ENCODE results near the gene GALNT10. TPM values are rescaled to one million over a fixed set of nuclear protein-coding genes. Genes with fewer than 3 reads are reported as not detected.
A peak's percentile ranks its signal among the peaks of the same experiment; 100 is the strongest.

Gene GALNT10
- total and polyA plus RNA-seq, 2 of the 4 experiments (the other 2 are of a cell fraction), result 46.2 to 67.0 TPM

- no peak overlapping the region; the same call in 1 of the 2 replicates for H2AK5ac ChIP-seq (ENCODE audit: low read depth, low read length)
- peak overlapping the region; percentile 61; the same call in 1 of the 2 replicates for H3K4me2 ChIP-seq (ENCODE audit: low read depth, low read length)
- H3K4ac ChIP-seq (ENCODE audit: low read depth, low read length), result peak overlapping the region; percentile 71; the same call in 1 of the 2 replicates
- intact Hi-C loops (cut with micrococcal nuclease) (no loop called here), in situ Hi-C loops (cut with MboI; ENCODE audit: low sequenced_read_pairs) (no loop called here), dilution Hi-C loops (cut with HindIII; ENCODE audit: low sequenced_read_pairs, unreplicated experiment) (no loop called here)
- H2AFZ ChIP-seq (replicated peaks; ENCODE audit: low read length, poor library complexity), result no peak overlapping the region
- WGBS, 2 experiments (ENCODE audit: extremely low coverage in 2 of 2, insufficient read length in 1 of 2), result no CpG with 5 or more reads among the region's 5 CpGs
- peaks cover 19 to 77% of the 10 kb centered on the region in 2 experiments for H3K79me1 ChIP-seq (ENCODE audit: low read depth in 1 of 2, low read length in 2 of 2)
- POLR2A ChIA-PET (ENCODE audit: unreplicated experiment), result no interaction called here
- peak overlapping the region; percentile 87; the same call in 2 of the 3 replicates for H2BK15ac ChIP-seq (ENCODE audit: low read depth, low read length)
- DNase-seq (peak; percentile 80), ATAC-seq (ENCODE audit: low read depth) (peak; percentile 30; the same call in 1 of the 2 replicates)
- no peak for TF ChIP-seq MAFK (IDR thresholded peaks at IDR 0.05; ENCODE audit: low read depth, low read length)
- TF ChIP-seq RAD21 (IDR thresholded peaks at IDR 0.05; ENCODE audit: low read length), result no peak
- no peak for TF ChIP-seq USF2 (IDR thresholded peaks at IDR 0.05; ENCODE audit: low read depth, low read length)
- TF ChIP-seq CTCF (conservative IDR thresholded peaks at IDR 0.05; ENCODE audit: low read depth, low read length), result no peak
- no peak for TF ChIP-seq RCOR1 (IDR thresholded peaks at IDR 0.05; ENCODE audit: insufficient replicate concordance, low read length)
- no peak for TF ChIP-seq MAZ (IDR thresholded peaks at IDR 0.05; ENCODE audit: borderline replicate concordance, low read depth, low read length)
- no peak for TF ChIP-seq RFX5 (IDR thresholded peaks at IDR 0.05; ENCODE audit: low read depth, low read length)
- peak; percentile 99 for TF ChIP-seq CEBPB (IDR thresholded peaks at IDR 0.05; ENCODE audit: low read depth, low read length)
- no peak for TF ChIP-seq SMC3 (IDR thresholded peaks at IDR 0.05; ENCODE audit: low read depth, low read length)
- TF ChIP-seq MXI1 (IDR thresholded peaks at IDR 0.05; ENCODE audit: borderline replicate concordance, low read depth, low read length), result no peak
- TF ChIP-seq FOS (IDR thresholded peaks at IDR 0.05; ENCODE audit: low read depth, low read length), result peak; percentile 70; the same call in 1 of the 2 replicates
- H3K23ac ChIP-seq (ENCODE audit: low read depth, low read length), result peak overlapping the region; percentile 56; the same call in 1 of the 2 replicates
- H4K8ac ChIP-seq (ENCODE audit: low read depth in 2 of 2, low read length in 2 of 2), result peak overlapping the region in 1 of 2 experiments; percentile 63; a peak in 1 of 4 replicates
- peaks cover 15% of the 10 kb centered on the region for H3K4me1 ChIP-seq (ENCODE audit: control insufficient read depth, insufficient read depth, low read length)
- H2AK9ac ChIP-seq (replicated peaks; ENCODE audit: low read depth, low read length, poor library complexity), result no peak overlapping the region
- H3K27ac ChIP-seq (ENCODE audit: insufficient read depth, low read length), result no peak overlapping the region
- no peak overlapping the region for H3K9ac ChIP-seq (ENCODE audit: low read depth, low read length)
- H4K5ac ChIP-seq (ENCODE audit: low read depth, low read length), result no peak overlapping the region
- no peak overlapping the region for H3K4me3 ChIP-seq (ENCODE audit: insufficient read depth, low read depth, low read length)
- peaks cover 6% of the 10 kb centered on the region; the same call in 1 of the 2 replicates for H3K36me3 ChIP-seq (ENCODE audit: control insufficient read depth, insufficient read depth, low read length)
- H4K91ac ChIP-seq (ENCODE audit: insufficient read depth, low read depth, low read length), result no peak overlapping the region
- peak overlapping the region; percentile 64; the same call in 1 of the 2 replicates for H3K18ac ChIP-seq (ENCODE audit: low read depth, low read length)
- peak overlapping the region; percentile 66 for H2BK120ac ChIP-seq (ENCODE audit: low read depth, low read length)
- CTCF ChIA-PET, result no interaction called here
- no peaks in the 10 kb centered on the region for H3K27me3 ChIP-seq (ENCODE audit: control insufficient read depth, insufficient read depth, low read length)
- peaks cover 30% of the 10 kb centered on the region for H3K9me1 ChIP-seq (ENCODE audit: insufficient read depth, low read length)
- no TSS peak for BruUV-seq (replicated peaks)
- 0 out of 2 replicates have a peak overlapping the region, but pooled peaks have one; percentile 14 for H3K14ac ChIP-seq (replicated peaks; ENCODE audit: low read depth, low read length)
- no peaks in the 10 kb centered on the region for H3K9me3 ChIP-seq (ENCODE audit: control insufficient read depth, insufficient read depth, low read length)
- H2BK5ac ChIP-seq (ENCODE audit: low read depth, low read length, poor library complexity, severe bottlenecking), result peak overlapping the region; percentile 59
- peaks cover 4% of the 10 kb centered on the region; the same call in 1 of the 2 replicates for H4K20me1 ChIP-seq (ENCODE audit: insufficient read depth, low read length)
- no peak overlapping the region for H3K56ac ChIP-seq (ENCODE audit: extremely low read depth, insufficient read depth, low read length)
- H2BK20ac ChIP-seq (ENCODE audit: low read depth, low read length), result peak overlapping the region; percentile 51
Observed at GRCh38 chr5:154214371-154215106, 24.0 kb downstream of the GALNT10 start.

Data from IMR-90 (cell line).